GM21576 (cell line): ENCODE measurements around the gene CDK6.
"Not testable (repeated sequence)": the region's sequence is repeated elsewhere in the genome, so short reads cannot be mapped to it uniquely, and the experiment has no call there.

Source experiments
- ATAC-seq: cut with Tn5 transposase; IDR thresholded peaks from one replicate; pipeline ENCODE4 v1.9.1; 2021; ENCODE audit warnings: mild to moderate bottlenecking, moderate library complexity; ENCODE audit not compliant: unreplicated experiment

Gene CDK6

GRCh38 chr7:92763636-92764423 lies 72.5 kb downstream of the CDK6 start:
- ATAC-seq, result no peak

- ATAC-seq, result no peak
These were observed 73.5 kb downstream of the CDK6 start for GRCh38 chr7:92762851-92763250.

GRCh38 chr7:92761391-92762097 lies 74.8 kb downstream of the CDK6 start:
- no peak for ATAC-seq

- no peak for ATAC-seq
These were observed 77.5 kb downstream of the CDK6 start for GRCh38 chr7:92758796-92759431.

GRCh38 chr7:92757311-92757910 lies 79.0 kb downstream of the CDK6 start:
- ATAC-seq, result not testable (repeated sequence)

GRCh38 chr7:92755680-92756079 lies 80.7 kb downstream of the CDK6 start:
- ATAC-seq, result no peak

- no peak for ATAC-seq
These were observed 81.3 kb downstream of the CDK6 start for GRCh38 chr7:92754919-92755581.

- ATAC-seq, result no peak
These were observed 82.8 kb downstream of the CDK6 start for GRCh38 chr7:92753614-92754013.

- ATAC-seq, result no peak
These were observed 84.2 kb downstream of the CDK6 start for GRCh38 chr7:92751902-92752901.

- no peak for ATAC-seq
These were observed 85.4 kb downstream of the CDK6 start for GRCh38 chr7:92750946-92751345.

- ATAC-seq, result no peak
These were observed 85.9 kb downstream of the CDK6 start for GRCh38 chr7:92750447-92750839.

GRCh38 chr7:92749832-92750446 lies 86.4 kb downstream of the CDK6 start:
- no peak for ATAC-seq

GRCh38 chr7:92749327-92749755 lies 87.0 kb downstream of the CDK6 start:
- ATAC-seq, result no peak

GRCh38 chr7:92748495-92748894 lies 87.9 kb downstream of the CDK6 start:
- no peak for ATAC-seq

GRCh38 chr7:92747041-92747835 lies 89.1 kb downstream of the CDK6 start:
- ATAC-seq, result no peak

GRCh38 chr7:92745241-92745640 lies 91.1 kb downstream of the CDK6 start:
- no peak for ATAC-seq

GRCh38 chr7:92744180-92744579 lies 92.2 kb downstream of the CDK6 start:
- ATAC-seq, result not testable (repeated sequence)

GRCh38 chr7:92742186-92742585 lies 94.2 kb downstream of the CDK6 start:
- ATAC-seq, result no peak
